ENCODE results near the gene ITPR3. TPM values are rescaled to one million over a fixed set of nuclear protein-coding genes. Genes with fewer than 3 reads are reported as not detected.

ITPR3 gene
- total and polyA plus RNA-seq, 2 of the 13 experiments (the other 11 are each of a cell fraction or from before 2014, with no cell fraction given): 3.8 to 21.4 TPM

DNA sequence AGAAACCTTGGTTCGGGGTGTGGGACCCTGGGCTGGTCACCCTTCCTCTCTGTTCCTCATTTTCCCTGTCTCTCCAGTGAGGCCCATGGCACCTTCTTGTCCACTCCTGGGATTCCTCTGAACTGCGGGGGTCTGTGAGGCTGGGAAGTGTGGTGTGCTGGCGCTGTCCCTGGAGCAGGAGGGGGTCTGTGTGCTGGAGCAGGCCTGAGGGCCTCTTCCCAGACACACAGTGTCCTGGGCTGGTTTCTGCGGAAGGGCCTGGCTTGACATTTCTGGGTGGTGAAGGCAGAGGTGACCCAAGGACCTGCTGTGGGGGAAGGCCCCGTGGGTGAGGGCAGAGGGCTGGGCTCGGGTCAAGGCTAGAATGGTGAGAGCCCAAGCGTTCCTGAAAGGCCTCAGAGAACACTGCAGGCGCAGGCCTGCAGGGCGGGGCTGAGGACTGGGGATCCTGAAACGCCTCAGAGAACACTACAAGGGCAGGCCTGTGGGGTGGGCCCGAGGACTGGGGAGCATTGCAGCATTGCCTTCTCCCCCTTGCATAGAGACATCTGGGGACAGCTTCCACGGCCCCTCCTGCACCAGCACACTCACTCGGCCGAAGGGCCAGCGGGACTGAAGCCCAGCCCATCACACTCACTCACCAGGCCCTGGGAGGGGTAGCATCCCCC, 30.5 kb upstream of the ITPR3 start (continued):
- TF ChIP-seq, protein P1, sequence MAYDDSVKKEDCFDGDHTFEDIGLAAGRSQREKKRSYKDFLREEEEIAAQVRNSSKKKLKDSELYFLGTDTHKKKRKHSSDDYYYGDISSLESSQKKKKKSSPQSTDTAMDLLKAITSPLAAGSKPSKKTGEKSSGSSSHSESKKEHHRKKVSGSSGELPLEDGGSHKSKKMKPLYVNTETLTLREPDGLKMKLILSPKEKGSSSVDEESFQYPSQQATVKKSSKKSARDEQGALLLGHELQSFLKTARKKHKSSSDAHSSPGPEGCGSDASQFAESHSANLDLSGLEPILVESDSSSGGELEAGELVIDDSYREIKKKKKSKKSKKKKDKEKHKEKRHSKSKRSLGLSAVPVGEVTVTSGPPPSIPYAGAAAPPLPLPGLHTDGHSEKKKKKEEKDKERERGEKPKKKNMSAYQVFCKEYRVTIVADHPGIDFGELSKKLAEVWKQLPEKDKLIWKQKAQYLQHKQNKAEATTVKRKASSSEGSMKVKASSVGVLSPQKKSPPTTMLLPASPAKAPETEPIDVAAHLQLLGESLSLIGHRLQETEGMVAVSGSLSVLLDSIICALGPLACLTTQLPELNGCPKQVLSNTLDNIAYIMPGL (CRISPR knock-in tag; IDR thresholded peaks at IDR 0.05; ENCODE audit: borderline replicate concordance in 1 of 2, low read depth in 1 of 2): peak; percentile 31 to 76; a peak in 3 of 4 replicates
- TF ChIP-seq ZSCAN31 (CRISPR knock-in tag; IDR thresholded peaks at IDR 0.05; ENCODE audit: low read depth): 0 out of 2 replicates have a peak, but pooled peaks have one; percentile 83
- TF ChIP-seq ZNF879 (CRISPR knock-in tag; IDR thresholded peaks at IDR 0.05): 0 out of 2 replicates have a peak, but pooled peaks have one; percentile 54
- TF ChIP-seq MTA1 (CRISPR knock-in tag; IDR thresholded peaks at IDR 0.05; ENCODE audit: borderline replicate concordance): peak; percentile 16; the same call in 1 of the 2 replicates
- no peak for TF ChIP-seq ZNF207 (IDR thresholded peaks at IDR 0.05; ENCODE audit: borderline replicate concordance)
- no peak for TF ChIP-seq HNF4G (IDR thresholded peaks at IDR 0.05; ENCODE audit: borderline replicate concordance, low read depth, low read length)
- 0 out of 2 replicates have a peak, but pooled peaks have one; percentile 19 for TF ChIP-seq HNF4G (CRISPR knock-in tag; IDR thresholded peaks at IDR 0.05; ENCODE audit: borderline replicate concordance, low read depth)
- TF ChIP-seq, protein P2, sequence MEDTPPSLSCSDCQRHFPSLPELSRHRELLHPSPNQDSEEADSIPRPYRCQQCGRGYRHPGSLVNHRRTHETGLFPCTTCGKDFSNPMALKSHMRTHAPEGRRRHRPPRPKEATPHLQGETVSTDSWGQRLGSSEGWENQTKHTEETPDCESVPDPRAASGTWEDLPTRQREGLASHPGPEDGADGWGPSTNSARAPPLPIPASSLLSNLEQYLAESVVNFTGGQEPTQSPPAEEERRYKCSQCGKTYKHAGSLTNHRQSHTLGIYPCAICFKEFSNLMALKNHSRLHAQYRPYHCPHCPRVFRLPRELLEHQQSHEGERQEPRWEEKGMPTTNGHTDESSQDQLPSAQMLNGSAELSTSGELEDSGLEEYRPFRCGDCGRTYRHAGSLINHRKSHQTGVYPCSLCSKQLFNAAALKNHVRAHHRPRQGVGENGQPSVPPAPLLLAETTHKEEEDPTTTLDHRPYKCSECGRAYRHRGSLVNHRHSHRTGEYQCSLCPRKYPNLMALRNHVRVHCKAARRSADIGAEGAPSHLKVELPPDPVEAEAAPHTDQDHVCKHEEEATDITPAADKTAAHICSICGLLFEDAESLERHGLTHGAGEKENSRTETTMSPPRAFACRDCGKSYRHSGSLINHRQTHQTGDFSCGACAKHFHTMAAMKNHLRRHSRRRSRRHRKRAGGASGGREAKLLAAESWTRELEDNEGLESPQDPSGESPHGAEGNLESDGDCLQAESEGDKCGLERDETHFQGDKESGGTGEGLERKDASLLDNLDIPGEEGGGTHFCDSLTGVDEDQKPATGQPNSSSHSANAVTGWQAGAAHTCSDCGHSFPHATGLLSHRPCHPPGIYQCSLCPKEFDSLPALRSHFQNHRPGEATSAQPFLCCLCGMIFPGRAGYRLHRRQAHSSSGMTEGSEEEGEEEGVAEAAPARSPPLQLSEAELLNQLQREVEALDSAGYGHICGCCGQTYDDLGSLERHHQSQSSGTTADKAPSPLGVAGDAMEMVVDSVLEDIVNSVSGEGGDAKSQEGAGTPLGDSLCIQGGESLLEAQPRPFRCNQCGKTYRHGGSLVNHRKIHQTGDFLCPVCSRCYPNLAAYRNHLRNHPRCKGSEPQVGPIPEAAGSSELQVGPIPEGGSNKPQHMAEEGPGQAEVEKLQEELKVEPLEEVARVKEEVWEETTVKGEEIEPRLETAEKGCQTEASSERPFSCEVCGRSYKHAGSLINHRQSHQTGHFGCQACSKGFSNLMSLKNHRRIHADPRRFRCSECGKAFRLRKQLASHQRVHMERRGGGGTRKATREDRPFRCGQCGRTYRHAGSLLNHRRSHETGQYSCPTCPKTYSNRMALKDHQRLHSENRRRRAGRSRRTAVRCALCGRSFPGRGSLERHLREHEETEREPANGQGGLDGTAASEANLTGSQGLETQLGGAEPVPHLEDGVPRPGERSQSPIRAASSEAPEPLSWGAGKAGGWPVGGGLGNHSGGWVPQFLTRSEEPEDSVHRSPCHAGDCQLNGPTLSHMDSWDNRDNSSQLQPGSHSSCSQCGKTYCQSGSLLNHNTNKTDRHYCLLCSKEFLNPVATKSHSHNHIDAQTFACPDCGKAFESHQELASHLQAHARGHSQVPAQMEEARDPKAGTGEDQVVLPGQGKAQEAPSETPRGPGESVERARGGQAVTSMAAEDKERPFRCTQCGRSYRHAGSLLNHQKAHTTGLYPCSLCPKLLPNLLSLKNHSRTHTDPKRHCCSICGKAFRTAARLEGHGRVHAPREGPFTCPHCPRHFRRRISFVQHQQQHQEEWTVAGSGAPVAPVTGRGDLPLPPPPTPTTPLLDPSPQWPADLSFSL (CRISPR knock-in tag; IDR thresholded peaks at IDR 0.05): no peak
- TF ChIP-seq, protein P3, sequence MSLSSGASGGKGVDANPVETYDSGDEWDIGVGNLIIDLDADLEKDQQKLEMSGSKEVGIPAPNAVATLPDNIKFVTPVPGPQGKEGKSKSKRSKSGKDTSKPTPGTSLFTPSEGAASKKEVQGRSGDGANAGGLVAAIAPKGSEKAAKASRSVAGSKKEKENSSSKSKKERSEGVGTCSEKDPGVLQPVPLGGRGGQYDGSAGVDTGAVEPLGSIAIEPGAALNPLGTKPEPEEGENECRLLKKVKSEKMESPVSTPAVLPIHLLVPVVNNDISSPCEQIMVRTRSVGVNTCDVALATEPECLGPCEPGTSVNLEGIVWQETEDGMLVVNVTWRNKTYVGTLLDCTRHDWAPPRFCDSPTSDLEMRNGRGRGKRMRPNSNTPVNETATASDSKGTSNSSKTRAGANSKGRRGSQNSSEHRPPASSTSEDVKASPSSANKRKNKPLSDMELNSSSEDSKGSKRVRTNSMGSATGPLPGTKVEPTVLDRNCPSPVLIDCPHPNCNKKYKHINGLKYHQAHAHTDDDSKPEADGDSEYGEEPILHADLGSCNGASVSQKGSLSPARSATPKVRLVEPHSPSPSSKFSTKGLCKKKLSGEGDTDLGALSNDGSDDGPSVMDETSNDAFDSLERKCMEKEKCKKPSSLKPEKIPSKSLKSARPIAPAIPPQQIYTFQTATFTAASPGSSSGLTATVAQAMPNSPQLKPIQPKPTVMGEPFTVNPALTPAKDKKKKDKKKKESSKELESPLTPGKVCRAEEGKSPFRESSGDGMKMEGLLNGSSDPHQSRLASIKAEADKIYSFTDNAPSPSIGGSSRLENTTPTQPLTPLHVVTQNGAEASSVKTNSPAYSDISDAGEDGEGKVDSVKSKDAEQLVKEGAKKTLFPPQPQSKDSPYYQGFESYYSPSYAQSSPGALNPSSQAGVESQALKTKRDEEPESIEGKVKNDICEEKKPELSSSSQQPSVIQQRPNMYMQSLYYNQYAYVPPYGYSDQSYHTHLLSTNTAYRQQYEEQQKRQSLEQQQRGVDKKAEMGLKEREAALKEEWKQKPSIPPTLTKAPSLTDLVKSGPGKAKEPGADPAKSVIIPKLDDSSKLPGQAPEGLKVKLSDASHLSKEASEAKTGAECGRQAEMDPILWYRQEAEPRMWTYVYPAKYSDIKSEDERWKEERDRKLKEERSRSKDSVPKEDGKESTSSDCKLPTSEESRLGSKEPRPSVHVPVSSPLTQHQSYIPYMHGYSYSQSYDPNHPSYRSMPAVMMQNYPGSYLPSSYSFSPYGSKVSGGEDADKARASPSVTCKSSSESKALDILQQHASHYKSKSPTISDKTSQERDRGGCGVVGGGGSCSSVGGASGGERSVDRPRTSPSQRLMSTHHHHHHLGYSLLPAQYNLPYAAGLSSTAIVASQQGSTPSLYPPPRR (CRISPR knock-in tag; IDR thresholded peaks at IDR 0.05; ENCODE audit: borderline replicate concordance): 0 out of 2 replicates have a peak, but pooled peaks have one; percentile 18
- TF ChIP-seq, protein P4, sequence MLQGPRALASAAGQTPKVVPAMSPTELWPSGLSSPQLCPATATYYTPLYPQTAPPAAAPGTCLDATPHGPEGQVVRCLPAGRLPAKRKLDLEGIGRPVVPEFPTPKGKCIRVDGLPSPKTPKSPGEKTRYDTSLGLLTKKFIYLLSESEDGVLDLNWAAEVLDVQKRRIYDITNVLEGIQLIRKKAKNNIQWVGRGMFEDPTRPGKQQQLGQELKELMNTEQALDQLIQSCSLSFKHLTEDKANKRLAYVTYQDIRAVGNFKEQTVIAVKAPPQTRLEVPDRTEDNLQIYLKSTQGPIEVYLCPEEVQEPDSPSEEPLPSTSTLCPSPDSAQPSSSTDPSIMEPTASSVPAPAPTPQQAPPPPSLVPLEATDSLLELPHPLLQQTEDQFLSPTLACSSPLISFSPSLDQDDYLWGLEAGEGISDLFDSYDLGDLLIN (CRISPR knock-in tag; IDR thresholded peaks at IDR 0.05; ENCODE audit: borderline replicate concordance): no peak
- peak; percentile 70 for TF ChIP-seq TEAD3 (CRISPR knock-in tag; optimal IDR thresholded peaks at IDR 0.05; ENCODE audit: borderline replicate concordance)
- TF ChIP-seq SPEN (CRISPR knock-in tag; IDR thresholded peaks at IDR 0.05; ENCODE audit: low read depth): peak; percentile 66
- TF ChIP-seq CBX5 (CRISPR knock-in tag; IDR thresholded peaks at IDR 0.05; ENCODE audit: borderline replicate concordance): peak; percentile 75; the same call in 1 of the 2 replicates

All from HepG2 (cell line).